Calu3 (cell line): ENCODE measurements around the gene HOXB5. TPM values are rescaled to one million over a fixed set of nuclear protein-coding genes. Genes with fewer than 3 reads are reported as not detected.

Source experiments
- BruUV-seq: library from RNA; stranded (reverse); fragments of 400-500 nt; replicated peaks from 2 replicates; lab custom pipeline; 2021; lab: Mats Ljungman, UMichigan
- CTCF ChIA-PET: fragments of 300-600 bp; sonication (Branson Sonifier 250); formaldehyde crosslinking; loops from one replicate; lab custom pipeline; 2022; ENCODE audit warnings: antibody characterized with exemption; lab: Charles Lee
- DNase-seq: peaks from one replicate; pipeline ENCODE4 v3.0.0; 2022
- H3K27ac Mint-ChIP-seq: one replicate; pipeline ENCODE4 v1.8.0; 2022; ENCODE audit warnings: mixed read lengths; ENCODE audit not compliant: unreplicated experiment
- H3K27me3 Mint-ChIP-seq: one replicate; pipeline ENCODE4 v1.8.0; 2022; ENCODE audit warnings: mixed read lengths; ENCODE audit not compliant: unreplicated experiment
- H3K36me3 Mint-ChIP-seq: one replicate; pipeline ENCODE4 v1.8.0; 2022; ENCODE audit warnings: mild to moderate bottlenecking, moderate library complexity, mixed read lengths; ENCODE audit not compliant: insufficient read depth, unreplicated experiment
- H3K4me1 Mint-ChIP-seq: one replicate; pipeline ENCODE4 v1.8.0; 2022; ENCODE audit warnings: mild to moderate bottlenecking, low read depth, mixed read lengths; ENCODE audit not compliant: unreplicated experiment
- H3K4me3 Mint-ChIP-seq: one replicate; pipeline ENCODE4 v1.8.0; 2022; ENCODE audit warnings: mild to moderate bottlenecking, low read depth, moderate library complexity, mixed read lengths; ENCODE audit not compliant: unreplicated experiment
- H3K9me3 Mint-ChIP-seq: one replicate; pipeline ENCODE4 v1.8.0; 2022; ENCODE audit warnings: low read depth, mixed read lengths; ENCODE audit not compliant: unreplicated experiment
- CTCF ChIP-seq: fragments of 200-600 bp; IDR thresholded peaks from one replicate; pipeline ENCODE4 v1.8.0; 2022; ENCODE audit warnings: antibody characterized with exemption; ENCODE audit not compliant: unreplicated experiment
- intact Hi-C: fragments of 100-400 bp; cut with micrococcal nuclease; formaldehyde crosslinking; loops from one replicate; pipeline ENCODE4 v1.10.0; 2022; ENCODE audit not compliant: unreplicated experiment
- total RNA-seq: library from RNA; stranded (reverse); gene quantifications from 2 replicates; pipeline ENCODE4 v1.2.3, GENCODE V29; 2022

Gene HOXB5
- total RNA-seq, 1 experiment from 2014 or later = 48.5 TPM

GRCh38 chr17:48618256-48618896, 24.8 kb upstream of the HOXB5 start:
- Mint-ChIP-seq H3K36me3 (peaks cover 98% of the 10 kb centered on the region), H3K4me3 (peak overlapping the region; percentile 88), H3K27me3 (peaks cover 88% of the 10 kb centered on the region), H3K4me1 (peaks cover 71% of the 10 kb centered on the region), H3K27ac (peak overlapping the region; percentile 74), H3K9me3 (no peaks in the 10 kb centered on the region)
- intact Hi-C loops = loop anchor here (1.0 to 5.0 kb wide), 6 partner anchors 18 to 594 kb away; no protein-coding TSS in a partner anchor
- CTCF ChIA-PET = interaction anchor here (0.7 to 2.0 kb wide), 15 partner anchors 14 to 593 kb away, joined by 3 to 15 read pairs (median 5); no protein-coding TSS in a partner anchor
- BruUV-seq = no TSS peak
- TF ChIP-seq CTCF = peak; percentile 100
- DNase-seq = peak; percentile 98

GRCh38 chr17:48617471-48618255, 24.1 kb upstream of the HOXB5 start:
- TF ChIP-seq CTCF = no peak

GRCh38 chr17:48616717-48617470, 23.3 kb upstream of the HOXB5 start:
- intact Hi-C loops = loop anchor here (5.0 kb wide), 1 partner anchor 310 kb away; no protein-coding TSS in a partner anchor
- BruUV-seq = no TSS peak
- DNase-seq = no peak
- Mint-ChIP-seq H3K9me3 (no peaks in the 10 kb centered on the region), H3K27me3 (peaks cover 73% of the 10 kb centered on the region), H3K4me1 (peaks cover 56% of the 10 kb centered on the region), H3K4me3 (peak overlapping the region; percentile 88), H3K36me3 (peaks cover 98% of the 10 kb centered on the region), H3K27ac (peak overlapping the region; percentile 74)
- CTCF ChIA-PET = interaction anchor here (1.0 to 2.9 kb wide), 6 partner anchors 16 to 354 kb away, joined by 5 to 15 read pairs (median 8); no protein-coding TSS in a partner anchor
- no peak for TF ChIP-seq CTCF

More at GRCh38 chr17:48617471-48618255, 24.1 kb upstream of the HOXB5 start:
- intact Hi-C loops = loop anchor here (1.0 to 5.0 kb wide), 6 partner anchors 17 to 593 kb away; no protein-coding TSS in a partner anchor
- peaks cover 98% of the 10 kb centered on the region for H3K36me3 Mint-ChIP-seq
- BruUV-seq = no TSS peak
- no peak for DNase-seq
- H3K27ac Mint-ChIP-seq = peak overlapping the region; percentile 74
- CTCF ChIA-PET = interaction anchor here (0.9 to 2.0 kb wide), 11 partner anchors 16 to 592 kb away, joined by 3 to 15 read pairs (median 7); no protein-coding TSS in a partner anchor
- H3K27me3 Mint-ChIP-seq = peaks cover 81% of the 10 kb centered on the region
- no peaks in the 10 kb centered on the region for H3K9me3 Mint-ChIP-seq
- H3K4me3 Mint-ChIP-seq = peak overlapping the region; percentile 88
- peaks cover 64% of the 10 kb centered on the region for H3K4me1 Mint-ChIP-seq
